Glutamatergic neuron (in vitro differentiated cells): ENCODE measurements around the gene OR5A2. TPM values are rescaled to one million over a fixed set of nuclear protein-coding genes. Genes with fewer than 3 reads are reported as not detected.

Experiments used
- DNase-seq: peaks from one replicate; pipeline ENCODE4 v3.0.0; 2022
- H3K27ac Mint-ChIP-seq: one replicate; pipeline ENCODE4 v1.8.0; 2020; ENCODE audit warnings: mild to moderate bottlenecking, mixed read lengths, inconsistent platforms; ENCODE audit not compliant: unreplicated experiment
- H3K27me3 Mint-ChIP-seq: one replicate; pipeline ENCODE4 v1.8.0; 2020; ENCODE audit warnings: mild to moderate bottlenecking, moderate library complexity, mixed read lengths, inconsistent platforms; ENCODE audit not compliant: unreplicated experiment
- H3K36me3 Mint-ChIP-seq: one replicate; pipeline ENCODE4 v1.8.0; 2020; ENCODE audit warnings: mild to moderate bottlenecking, mixed read lengths, inconsistent platforms; ENCODE audit not compliant: unreplicated experiment
- H3K4me1 Mint-ChIP-seq: one replicate; pipeline ENCODE4 v1.8.0; 2020; ENCODE audit warnings: mild to moderate bottlenecking, low read depth, mixed read lengths, inconsistent platforms; ENCODE audit not compliant: unreplicated experiment
- H3K4me3 Mint-ChIP-seq: one replicate; pipeline ENCODE4 v1.8.0; 2020; ENCODE audit warnings: mild to moderate bottlenecking, mixed read lengths, inconsistent platforms; ENCODE audit not compliant: unreplicated experiment
- H3K9me3 Mint-ChIP-seq: one replicate; pipeline ENCODE4 v1.8.0; 2020; ENCODE audit warnings: mild to moderate bottlenecking, moderate library complexity, mixed read lengths, inconsistent platforms; ENCODE audit not compliant: unreplicated experiment
- CTCF ChIP-seq: fragments of 200-600 bp; sonication (generic); IDR thresholded peaks from one replicate; pipeline ENCODE4 v1.5.0; 2021; ENCODE audit not compliant: partially characterized antibody, unreplicated experiment
- total RNA-seq: library from RNA; stranded (reverse); fragmentation: NEBNext Ultra II Directional; extraction: Animal tissue kit (Norgen Biotek cat#: 25700); gene quantifications from one replicate; pipeline ENCODE4 v1.2.1, GENCODE V29; 2021; ENCODE audit not compliant: unreplicated experiment

The OR5A2 gene
- total RNA-seq, 1 donor from 2014 or later, result not detected

- Mint-ChIP-seq H3K9me3 (no peaks in the 10 kb centered on the region), H3K27ac (no peak overlapping the region), H3K4me1 (peaks cover 5% of the 10 kb centered on the region), H3K27me3 (no peaks in the 10 kb centered on the region), H3K36me3 (no peaks in the 10 kb centered on the region), H3K4me3 (no peak overlapping the region)
- no peak for DNase-seq
- TF ChIP-seq CTCF, result no peak
Observed at GRCh38 chr11:59417023-59417422, 9.2 kb downstream of the OR5A2 start.

GRCh38 chr11:59416613-59417012, 9.6 kb downstream of the OR5A2 start:
- no peak for TF ChIP-seq CTCF
- DNase-seq, result no peak

DNA sequence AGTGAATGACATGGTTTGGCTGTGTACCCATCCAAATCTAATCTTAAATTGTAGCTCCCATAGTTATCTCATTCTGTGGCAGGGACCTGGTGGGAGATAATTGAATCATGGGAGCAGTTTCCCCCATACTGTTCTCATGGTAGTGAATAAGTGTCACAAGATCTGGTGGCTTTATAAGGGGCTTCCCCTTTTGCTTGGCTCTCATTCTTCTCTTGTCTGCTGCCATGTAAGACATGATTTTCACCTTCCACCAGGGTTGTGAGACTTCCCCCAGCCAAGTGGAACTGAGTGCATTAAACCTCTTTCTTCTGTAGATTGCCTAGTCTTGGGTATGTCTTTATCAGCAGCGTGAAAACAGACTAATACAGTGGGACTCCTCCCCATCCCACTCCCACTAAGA, 11.1 kb downstream of the OR5A2 start:
- DNase-seq, result no peak
- Mint-ChIP-seq H3K27ac (no peak overlapping the region), H3K4me1 (peaks cover 5% of the 10 kb centered on the region), H3K36me3 (no peaks in the 10 kb centered on the region), H3K27me3 (no peaks in the 10 kb centered on the region), H3K4me3 (no peak overlapping the region), H3K9me3 (no peaks in the 10 kb centered on the region)
- no peak for TF ChIP-seq CTCF

More at GRCh38 chr11:59416613-59417012, 9.6 kb downstream of the OR5A2 start:
- Mint-ChIP-seq H3K4me3 (no peak overlapping the region), H3K9me3 (no peaks in the 10 kb centered on the region), H3K27me3 (no peaks in the 10 kb centered on the region), H3K36me3 (no peaks in the 10 kb centered on the region), H3K4me1 (peaks cover 5% of the 10 kb centered on the region), H3K27ac (no peak overlapping the region)

- no peaks in the 10 kb centered on the region for H3K9me3 Mint-ChIP-seq
- no peak for TF ChIP-seq CTCF
- no peaks in the 10 kb centered on the region for H3K27me3 Mint-ChIP-seq
- no peak overlapping the region for H3K27ac Mint-ChIP-seq
- H3K36me3 Mint-ChIP-seq, result no peaks in the 10 kb centered on the region
- no peak for DNase-seq
- peaks cover 5% of the 10 kb centered on the region for H3K4me1 Mint-ChIP-seq
- no peak overlapping the region for H3K4me3 Mint-ChIP-seq
Observed at GRCh38 chr11:59413646-59414045, 12.6 kb downstream of the OR5A2 start.

DNA sequence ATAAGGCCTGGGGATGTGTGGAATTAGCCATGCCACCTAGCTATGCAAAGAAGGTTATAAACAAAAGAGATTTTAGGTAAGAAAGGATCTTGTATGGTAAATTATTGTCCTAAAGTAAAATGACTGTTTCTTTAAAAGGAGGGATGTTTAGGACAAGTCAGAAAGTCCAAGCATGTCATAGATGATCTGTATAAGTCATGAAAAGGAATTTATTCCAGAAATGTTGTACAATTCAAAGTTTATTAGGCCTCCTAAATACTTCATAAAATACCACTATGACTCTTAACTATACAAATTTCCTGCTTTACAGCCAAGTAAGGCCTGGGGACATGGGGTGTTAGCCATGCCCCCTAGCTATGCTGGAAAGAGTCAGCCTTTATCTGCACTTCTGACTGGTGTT, 22.7 kb downstream of the OR5A2 start:
- no peaks in the 10 kb centered on the region for H3K36me3 Mint-ChIP-seq
- H3K4me1 Mint-ChIP-seq, result no peaks in the 10 kb centered on the region
- H3K9me3 Mint-ChIP-seq, result peaks cover 4% of the 10 kb centered on the region
- no peaks in the 10 kb centered on the region for H3K27me3 Mint-ChIP-seq
- no peak overlapping the region for H3K27ac Mint-ChIP-seq
- DNase-seq, result no peak
- no peak overlapping the region for H3K4me3 Mint-ChIP-seq
- TF ChIP-seq CTCF, result no peak
